Astrocyte of the cerebellum (primary cell): ENCODE measurements around the gene TMEM11.

Experiments used
- DNase-seq: peaks from one replicate; pipeline ENCODE4 v3.0.0-alpha.2; 2011; ENCODE audit warnings: low read depth
- H3K4me3 ChIP-seq: 2 replicates; pipeline ENCODE4 v1.5.1; 2011; ENCODE audit warnings: mild to moderate bottlenecking, low read depth, low read length, moderate library complexity
- in situ Hi-C: cut with HindIII; loops from 2 replicates; pipeline ENCODE4 v1.10.0; 2017; ENCODE audit warnings: low sequenced_read_pairs
- TF ChIP-seq, protein P1 (sequence below): IDR thresholded peaks from 2 replicates; pipeline ENCODE4 v1.5.1; 2012; ENCODE audit warnings: low read length, low read depth, moderate library complexity, mild to moderate bottlenecking; ENCODE audit errors: missing control alignments

The TMEM11 gene

DNA sequence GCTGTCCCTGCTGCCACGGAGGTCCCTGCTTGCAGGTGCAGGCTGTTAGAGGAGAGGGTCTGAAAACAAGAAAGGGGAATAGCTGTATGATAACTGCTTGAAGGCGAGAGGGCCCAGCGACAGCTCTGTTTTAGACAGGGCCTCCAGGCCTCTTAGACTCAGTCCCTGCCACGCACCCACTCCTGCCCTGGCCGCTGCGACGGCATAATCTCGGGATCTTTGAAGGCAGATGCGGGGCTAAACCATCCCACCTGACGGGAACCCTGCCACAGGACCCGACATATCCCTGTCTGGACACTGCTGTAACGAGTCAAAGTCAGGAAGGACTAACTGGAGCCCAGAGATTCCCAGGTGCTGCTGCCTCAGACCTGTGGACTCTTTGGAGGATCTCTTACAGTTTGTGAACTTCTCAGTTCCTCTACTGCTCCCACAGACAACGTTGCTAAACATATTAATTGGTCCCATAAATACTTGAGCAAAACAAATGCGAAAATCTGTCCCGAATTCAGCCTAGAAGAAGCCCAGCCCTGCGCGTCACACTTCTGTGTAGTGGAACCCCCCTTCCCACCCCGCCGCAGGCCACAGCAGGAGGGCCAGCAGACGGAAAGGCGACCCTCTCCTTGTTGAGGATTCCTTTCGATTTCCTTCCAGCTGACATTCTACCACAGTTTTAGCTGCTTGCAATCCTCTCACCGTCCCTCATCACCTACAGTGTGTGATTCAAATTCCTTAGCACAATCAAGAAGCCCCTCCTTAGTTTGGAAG lies 998 bp upstream of the TMEM11 start:
- peak overlapping the region; percentile 97 for H3K4me3 ChIP-seq
- no peak for DNase-seq
- in situ Hi-C loops: no loop called here
- TF ChIP-seq, protein P1, sequence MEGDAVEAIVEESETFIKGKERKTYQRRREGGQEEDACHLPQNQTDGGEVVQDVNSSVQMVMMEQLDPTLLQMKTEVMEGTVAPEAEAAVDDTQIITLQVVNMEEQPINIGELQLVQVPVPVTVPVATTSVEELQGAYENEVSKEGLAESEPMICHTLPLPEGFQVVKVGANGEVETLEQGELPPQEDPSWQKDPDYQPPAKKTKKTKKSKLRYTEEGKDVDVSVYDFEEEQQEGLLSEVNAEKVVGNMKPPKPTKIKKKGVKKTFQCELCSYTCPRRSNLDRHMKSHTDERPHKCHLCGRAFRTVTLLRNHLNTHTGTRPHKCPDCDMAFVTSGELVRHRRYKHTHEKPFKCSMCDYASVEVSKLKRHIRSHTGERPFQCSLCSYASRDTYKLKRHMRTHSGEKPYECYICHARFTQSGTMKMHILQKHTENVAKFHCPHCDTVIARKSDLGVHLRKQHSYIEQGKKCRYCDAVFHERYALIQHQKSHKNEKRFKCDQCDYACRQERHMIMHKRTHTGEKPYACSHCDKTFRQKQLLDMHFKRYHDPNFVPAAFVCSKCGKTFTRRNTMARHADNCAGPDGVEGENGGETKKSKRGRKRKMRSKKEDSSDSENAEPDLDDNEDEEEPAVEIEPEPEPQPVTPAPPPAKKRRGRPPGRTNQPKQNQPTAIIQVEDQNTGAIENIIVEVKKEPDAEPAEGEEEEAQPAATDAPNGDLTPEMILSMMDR: no peak

- in situ Hi-C loops: no loop called here
- TF ChIP-seq, protein P1: no peak
- DNase-seq: no peak
- H3K4me3 ChIP-seq: peak overlapping the region; percentile 97
Observed at GRCh38 chr17:21213638-21214014, 335 bp downstream of the TMEM11 start.

GRCh38 chr17:21212826-21213637 lies 929 bp downstream of the TMEM11 start:
- TF ChIP-seq, protein P1: no peak
- in situ Hi-C loops: no loop called here
- peak overlapping the region; percentile 97 for H3K4me3 ChIP-seq
- DNase-seq: no peak

DNA sequence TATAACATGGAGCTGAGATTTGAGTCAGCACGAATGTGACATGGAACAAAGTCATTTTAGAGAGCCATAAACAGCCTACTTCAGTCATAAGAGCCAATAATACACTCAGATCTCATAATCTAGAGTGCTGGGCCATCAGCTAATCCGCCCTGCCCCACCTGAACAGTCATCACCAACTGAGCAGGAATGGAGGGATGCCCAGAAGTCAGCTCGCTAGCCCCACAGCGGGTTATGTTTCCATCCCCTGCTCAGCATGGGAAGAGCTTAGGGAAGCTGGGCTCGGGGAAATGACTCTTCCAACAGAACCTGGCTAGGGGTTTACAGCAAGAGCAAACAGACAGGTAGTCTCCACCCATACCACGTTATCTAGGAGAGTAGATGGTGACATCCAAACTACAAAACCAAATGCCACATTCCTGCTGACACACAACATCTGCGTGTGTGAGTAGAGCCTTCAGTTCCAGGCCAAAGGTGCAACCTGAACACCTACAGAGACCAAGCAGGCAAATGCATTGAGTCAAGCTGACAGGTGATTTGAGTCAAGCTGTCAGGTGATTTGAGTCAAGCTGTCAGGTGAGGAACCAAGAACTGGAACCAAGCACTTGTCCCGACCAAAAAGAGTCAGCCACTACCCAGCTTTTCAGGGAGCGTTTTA lies 2.0 kb downstream of the TMEM11 start:
- H3K4me3 ChIP-seq: no peak overlapping the region
- DNase-seq: no peak
- in situ Hi-C loops: no loop called here
- TF ChIP-seq, protein P1: no peak

GRCh38 chr17:21210411-21211076 lies 3.4 kb downstream of the TMEM11 start:
- no peak for DNase-seq
- in situ Hi-C loops: no loop called here
- TF ChIP-seq, protein P1: no peak
- no peak overlapping the region for H3K4me3 ChIP-seq
